Measurements from ENCODE around the gene SCARF1.

GRCh38 chr17:1605681-1606351, 39.7 kb downstream of the SCARF1 start:
- TF ChIP-seq FOXM1 (IDR thresholded peaks at IDR 0.05; ENCODE audit: borderline replicate concordance): no peak
- TF ChIP-seq SP1 (IDR thresholded peaks at IDR 0.05): no peak
- TF ChIP-seq HDGF (IDR thresholded peaks at IDR 0.05; ENCODE audit: borderline replicate concordance): no peak
- no peak for TF ChIP-seq BHLHE40 (IDR thresholded peaks at IDR 0.05; ENCODE audit: borderline replicate concordance)
- no peak for TF ChIP-seq FOXA1 (IDR thresholded peaks at IDR 0.05)
- TF ChIP-seq FOXK2 (IDR thresholded peaks at IDR 0.05): no peak
- TF ChIP-seq ZNF384 (IDR thresholded peaks at IDR 0.05): no peak
- TF ChIP-seq SUZ12 (IDR thresholded peaks at IDR 0.05): no peak
- no peak for TF ChIP-seq TARDBP (IDR thresholded peaks at IDR 0.05)
- TF ChIP-seq CTBP1 (IDR thresholded peaks at IDR 0.05; ENCODE audit: borderline replicate concordance): no peak
- no peak for TF ChIP-seq LEF1 (IDR thresholded peaks at IDR 0.05; ENCODE audit: borderline replicate concordance)

Data from HEK293T (cell line).